HEK293 (cell line): Measurements from ENCODE around the gene OSBP2.

Experiments used
- ZBTB26 ChIP-seq: fragments of 450-650 bp; formaldehyde crosslinking; optimal IDR thresholded peaks from 2 replicates; pipeline ENCODE3; 2016; ENCODE audit warnings: missing biosample characterization, mild to moderate bottlenecking, missing genetic modification characterization
- ZBTB8A ChIP-seq: fragments of 450-650 bp; formaldehyde crosslinking; IDR thresholded peaks from 2 replicates; pipeline ENCODE4 v1.5.1; 2016; ENCODE audit warnings: missing biosample characterization, missing genetic modification characterization

- TF ChIP-seq ZBTB26 (tag by site-specific recombination) (no peak), ZBTB8A (no peak)
Observed at GRCh38 chr22:30781271-30781875, 86.7 kb downstream of the OSBP2 start.
